GM18907 (cell line): ENCODE data around the gene DCDC2.
A peak's percentile ranks its signal among the peaks of the same experiment; 100 is the strongest.
"Not testable (repeated sequence)": the region's sequence is repeated elsewhere in the genome, so short reads cannot be mapped to it uniquely, and the experiment has no call there.

Source experiments
- ATAC-seq: cut with Tn5 transposase; IDR thresholded peaks from one replicate; pipeline ENCODE4 v1.9.1; 2021; ENCODE audit warnings: mild to moderate bottlenecking, moderate library complexity; ENCODE audit not compliant: unreplicated experiment

DCDC2 gene

GRCh38 chr6:24357336-24358218, at the start of gene DCDC2:
Gene DCDC2 (minus strand): TSS chr6:24358059. CDS start chr6:24357750, 309 bp downstream.
- ATAC-seq = peak; percentile 28

GRCh38 chr6:24405262-24405661, 47.4 kb upstream of the DCDC2 start:
- no peak for ATAC-seq

- no peak for ATAC-seq
Observed at GRCh38 chr6:24403501-24403824, 45.6 kb upstream of the DCDC2 start.

GRCh38 chr6:24402697-24403500, 45.0 kb upstream of the DCDC2 start, which contains the start of gene MRS2:
Gene MRS2 (plus strand): TSS chr6:24402936. CDS start chr6:24403047, 111 bp downstream.
- ATAC-seq = peak; percentile 96

GRCh38 chr6:24401458-24401857, 43.6 kb upstream of the DCDC2 start:
- no peak for ATAC-seq

GRCh38 chr6:24400045-24401039, 42.5 kb upstream of the DCDC2 start:
- ATAC-seq = not testable (repeated sequence)

GRCh38 chr6:24397631-24398030, 39.8 kb upstream of the DCDC2 start:
- no peak for ATAC-seq

GRCh38 chr6:24396824-24397223, 39.0 kb upstream of the DCDC2 start:
- ATAC-seq = no peak

- no peak for ATAC-seq
Observed at GRCh38 chr6:24394780-24395437, 37.0 kb upstream of the DCDC2 start.

GRCh38 chr6:24394061-24394779, 36.4 kb upstream of the DCDC2 start:
- no peak for ATAC-seq

GRCh38 chr6:24391756-24392405, 34.0 kb upstream of the DCDC2 start:
- ATAC-seq = peak; percentile 96

GRCh38 chr6:24391208-24391607, 33.3 kb upstream of the DCDC2 start:
- ATAC-seq = no peak

GRCh38 chr6:24387818-24388217, 30.0 kb upstream of the DCDC2 start:
- no peak for ATAC-seq

- peak; percentile 77 for ATAC-seq
Observed at GRCh38 chr6:24385536-24386269, 27.8 kb upstream of the DCDC2 start.

- not testable (repeated sequence) for ATAC-seq
Observed at GRCh38 chr6:24384369-24385130, 26.7 kb upstream of the DCDC2 start.

- ATAC-seq = peak; percentile 46
Observed at GRCh38 chr6:24382891-24383494, 25.1 kb upstream of the DCDC2 start.

- ATAC-seq = no peak
Observed at GRCh38 chr6:24382220-24382540, 24.3 kb upstream of the DCDC2 start.
